ENCODE data around the gene FERMT2. TPM values are rescaled to one million over a fixed set of nuclear protein-coding genes. Genes with fewer than 3 reads are reported as not detected.
A peak's percentile ranks its signal among the peaks of the same experiment; 100 is the strongest.

Gene FERMT2
- polyA plus RNA-seq, 2 of the 4 experiments (the other 2 are of a cell fraction), result 42.9 to 102 TPM

GRCh38 chr14:52833891-52834290 lies 117.0 kb downstream of the FERMT2 start:
- 94% methylated on average over 5 of the region's 5 CpGs for WGBS (ENCODE audit: missing lambda C conversion rate)
- POLR2A ChIA-PET, result no interaction called here
- CTCF ChIA-PET, result interaction anchor here (1.3 to 2.5 kb wide), 3 partner anchors 9 to 221 kb away, joined by 3 to 10 read pairs (median 6); no protein-coding TSS in a partner anchor

DNA sequence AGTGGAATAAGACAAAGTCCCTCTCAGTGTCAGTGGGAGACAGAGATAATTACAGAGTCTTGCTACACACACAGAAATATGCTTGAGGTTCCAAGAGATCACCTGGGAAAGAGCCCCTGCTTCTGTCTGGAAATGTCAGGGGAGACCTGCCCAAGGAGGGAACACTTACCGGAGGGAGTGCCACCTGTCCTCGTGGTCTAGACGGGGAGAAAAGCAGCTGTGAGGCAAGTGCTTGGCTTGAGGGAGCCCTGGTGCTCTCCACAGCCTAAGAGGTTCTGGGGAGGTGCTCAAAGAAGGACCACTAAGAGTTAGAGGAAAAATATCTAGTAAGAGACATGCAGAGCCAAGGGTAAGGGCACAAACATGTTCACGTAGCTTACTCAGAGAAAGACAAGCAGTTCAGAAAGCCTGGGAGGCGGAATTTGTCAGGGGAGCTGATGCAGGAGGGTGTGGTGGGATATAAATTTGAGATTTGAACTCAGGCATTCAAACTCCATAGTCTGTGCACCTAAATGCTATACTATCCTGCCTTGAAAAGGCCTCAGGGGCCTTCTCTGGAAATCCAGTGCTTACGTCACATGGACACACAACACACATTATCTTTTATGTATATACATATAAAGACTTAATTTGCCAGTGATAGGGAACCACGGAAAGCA lies 121.2 kb downstream of the FERMT2 start:
- no peak overlapping the region for H3K4me2 ChIP-seq
- peaks cover 16% of the 10 kb centered on the region for H3K4me1 ChIP-seq
- ChIA-PET POLR2A (no interaction called here), CTCF (interaction anchor here (0.5 to 1.0 kb wide), 2 partner anchors 17 to 133 kb away, joined by 3 to 4 read pairs; no protein-coding TSS in a partner anchor)
- no peaks in the 10 kb centered on the region for H3K9me3 ChIP-seq
- no peak overlapping the region for H3K4me3 ChIP-seq
- FAIRE-seq (no peak), ATAC-seq (no peak), DNase-seq (ENCODE audit: low read depth in 1 of 2, low spot score in 1 of 2) (no peak)
- WGBS (ENCODE audit: missing lambda C conversion rate), result 85% methylated on average over 7 of the region's 7 CpGs
- H3K27ac ChIP-seq, result no peak overlapping the region
- TF ChIP-seq FOXS1 (CRISPR knock-in tag; IDR thresholded peaks at IDR 0.05) (no peak), HOXA7 (CRISPR knock-in tag; IDR thresholded peaks at IDR 0.05) (no peak), CHD2 (IDR thresholded peaks at IDR 0.05; ENCODE audit: low read length, partially characterized antibody) (no peak), E2F6 (IDR thresholded peaks at IDR 0.05; ENCODE audit: borderline replicate concordance, low read depth) (no peak), KDM5A (IDR thresholded peaks at IDR 0.05) (no peak), ZNF302 (CRISPR knock-in tag; IDR thresholded peaks at IDR 0.05) (no peak), JUN (IDR thresholded peaks at IDR 0.05) (no peak), RCOR1 (IDR thresholded peaks at IDR 0.05; ENCODE audit: low read depth, low read length) (no peak), RAD21 (conservative IDR thresholded peaks at IDR 0.05 in 1 of 2, IDR thresholded peaks at IDR 0.05 in 1 of 2) (no peak), HOXB5 (CRISPR knock-in tag; IDR thresholded peaks at IDR 0.05) (no peak), EP300 (IDR thresholded peaks at IDR 0.05) (no peak)

More at GRCh38 chr14:52833891-52834290, 117.0 kb downstream of the FERMT2 start:
- H3K4me2 ChIP-seq, result no peak overlapping the region
- no peak overlapping the region for H3K4me3 ChIP-seq
- H3K27ac ChIP-seq, result peak overlapping the region; percentile 66 to 74; a peak in 5 of 6 replicates
- no peaks in the 10 kb centered on the region for H3K9me3 ChIP-seq
- TF ChIP-seq HES2 (IDR thresholded peaks at IDR 0.05) (no peak), HEYL (CRISPR knock-in tag; IDR thresholded peaks at IDR 0.05) (no peak), MYC (IDR thresholded peaks at IDR 0.05; ENCODE audit: borderline replicate concordance, low read length) (no peak), NR3C1 (IDR thresholded peaks at IDR 0.05) (no peak), MAX (IDR thresholded peaks at IDR 0.05) (no peak), ZFP36 (IDR thresholded peaks at IDR 0.05; ENCODE audit: borderline replicate concordance, partially characterized antibody) (no peak), CEBPB (IDR thresholded peaks at IDR 0.05) (no peak)
- TF ChIP-seq, protein P1, sequence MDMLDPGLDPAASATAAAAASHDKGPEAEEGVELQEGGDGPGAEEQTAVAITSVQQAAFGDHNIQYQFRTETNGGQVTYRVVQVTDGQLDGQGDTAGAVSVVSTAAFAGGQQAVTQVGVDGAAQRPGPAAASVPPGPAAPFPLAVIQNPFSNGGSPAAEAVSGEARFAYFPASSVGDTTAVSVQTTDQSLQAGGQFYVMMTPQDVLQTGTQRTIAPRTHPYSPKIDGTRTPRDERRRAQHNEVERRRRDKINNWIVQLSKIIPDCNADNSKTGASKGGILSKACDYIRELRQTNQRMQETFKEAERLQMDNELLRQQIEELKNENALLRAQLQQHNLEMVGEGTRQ (IDR thresholded peaks at IDR 0.05), result no peak
- TF ChIP-seq, protein P2, sequence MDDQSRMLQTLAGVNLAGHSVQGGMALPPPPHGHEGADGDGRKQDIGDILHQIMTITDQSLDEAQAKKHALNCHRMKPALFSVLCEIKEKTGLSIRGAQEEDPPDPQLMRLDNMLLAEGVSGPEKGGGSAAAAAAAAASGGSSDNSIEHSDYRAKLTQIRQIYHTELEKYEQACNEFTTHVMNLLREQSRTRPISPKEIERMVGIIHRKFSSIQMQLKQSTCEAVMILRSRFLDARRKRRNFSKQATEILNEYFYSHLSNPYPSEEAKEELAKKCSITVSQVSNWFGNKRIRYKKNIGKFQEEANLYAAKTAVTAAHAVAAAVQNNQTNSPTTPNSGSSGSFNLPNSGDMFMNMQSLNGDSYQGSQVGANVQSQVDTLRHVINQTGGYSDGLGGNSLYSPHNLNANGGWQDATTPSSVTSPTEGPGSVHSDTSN (IDR thresholded peaks at IDR 0.05), result no peak
- no peak for FAIRE-seq
- peaks cover 28% of the 10 kb centered on the region for H3K4me1 ChIP-seq
- DNase-seq (ENCODE audit: low read depth in 1 of 2, low spot score in 1 of 2), result no peak
- ATAC-seq, result no peak

DNA sequence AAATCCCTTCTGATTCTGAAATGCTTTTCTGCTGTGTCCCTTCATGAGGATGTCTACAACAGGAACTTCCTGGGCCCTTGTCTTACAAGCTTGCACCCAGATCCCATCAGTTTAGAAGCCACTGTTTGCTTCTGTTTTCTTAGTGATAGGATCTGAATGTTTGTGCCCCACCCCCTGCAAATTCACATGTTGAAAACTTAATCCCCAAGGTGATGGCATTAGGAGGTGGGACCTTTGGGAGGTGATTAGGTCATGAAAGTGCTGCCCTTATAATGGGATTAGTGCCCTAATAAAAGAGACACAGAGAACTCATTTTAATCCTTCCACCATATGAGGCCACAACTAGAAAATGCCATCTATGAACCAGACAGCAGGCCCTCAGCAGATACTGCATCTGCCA lies 123.4 kb downstream of the FERMT2 start:
- FAIRE-seq (no peak), ATAC-seq (no peak), DNase-seq (ENCODE audit: low read depth in 1 of 2, low spot score in 1 of 2) (no peak)
- CTCF ChIA-PET, result no interaction called here
- Histone ChIP-seq H3K4me1 (peaks cover 18% of the 10 kb centered on the region), H3K4me2 (no peak overlapping the region), H3K4me3 (no peak overlapping the region), H3K9me3 (no peaks in the 10 kb centered on the region), H3K27ac (no peak overlapping the region)
- TF ChIP-seq PHF8 (IDR thresholded peaks at IDR 0.05; ENCODE audit: borderline replicate concordance, low read depth) (no peak), HEYL (CRISPR knock-in tag; IDR thresholded peaks at IDR 0.05) (no peak), HOXB13 (CRISPR knock-in tag; IDR thresholded peaks at IDR 0.05; ENCODE audit: low read depth) (no peak), EP300 (IDR thresholded peaks at IDR 0.05) (no peak), EHMT2 (IDR thresholded peaks at IDR 0.05; ENCODE audit: low read depth) (no peak), BHLHE40 (IDR thresholded peaks at IDR 0.05; ENCODE audit: low read depth, low read length) (no peak)
- POLR2A ChIA-PET, result no interaction called here
